Measurements from ENCODE around the gene SMG5. TPM values are rescaled to one million over a fixed set of nuclear protein-coding genes. Genes with fewer than 3 reads are reported as not detected.

Gene SMG5
- polyA plus RNA-seq, 1 of the 3 experiments (the other 2 are of a cell fraction): 21.3 TPM

GRCh38 chr1:156298852-156299357 is 16.3 kb upstream of the SMG5 start, which contains the start of gene VHLL:
TSS of gene VHLL (minus strand) at chr1:156299307. CDS start at chr1:156299189, 118 bp downstream.
- Histone ChIP-seq H3K4me1 (ENCODE audit: control insufficient read depth in 1 of 2, insufficient read depth in 2 of 2, low read depth in 1 of 2, low read length in 1 of 2) (peaks cover 9 to 10% of the 10 kb centered on the region in 2 experiments; a peak in 2 of 4 replicates), H3K4me2 (no peak within 1 kb of the TSS), H2AFZ (ENCODE audit: low read depth) (no peak within 1 kb of the TSS), H3K36me3 (replicated peaks in 1 of 2; ENCODE audit: control insufficient read depth in 1 of 2, insufficient read depth in 2 of 2, low read length in 1 of 2) (peaks cover 2 to 7% of the 10 kb centered on the region in 2 experiments), H3K27ac (ENCODE audit: low read depth in 2 of 2, low read length in 1 of 2) (no peak within 1 kb of the TSS), H3F3A (replicated peaks; ENCODE audit: insufficient read depth) (peaks cover 9% of the 10 kb centered on the region), H3K79me2 (ENCODE audit: insufficient read depth) (peaks cover 18% of the 10 kb centered on the region), H3K4me3 (ENCODE audit: low read depth in 2 of 2, low read length in 1 of 2) (no peak within 1 kb of the TSS), H3K9me2 (no peaks in the 10 kb centered on the region), H3K27me3 (ENCODE audit: insufficient read depth) (no peaks in the 10 kb centered on the region), H3K9ac (no peak within 1 kb of the TSS), H4K20me1 (ENCODE audit: insufficient read depth) (no peaks in the 10 kb centered on the region), H3K9me3 (no peaks in the 10 kb centered on the region)
- ChIA-PET CTCF (interaction anchor here (0.6 to 1.5 kb wide), 3 partner anchors 16 to 61 kb away, joined by 3 to 5 read pairs (median 3); no protein-coding TSS in a partner anchor), POLR2A (no interaction called here)
- TF ChIP-seq SMC3 (IDR thresholded peaks at IDR 0.05; ENCODE audit: low read depth, low read length): no peak
- TF ChIP-seq FOXM1 (IDR thresholded peaks at IDR 0.05; ENCODE audit: low read depth): no peak
- no peak for TF ChIP-seq PBX3 (IDR thresholded peaks at IDR 0.05)
- no peak for TF ChIP-seq TEAD4 (IDR thresholded peaks at IDR 0.05; ENCODE audit: borderline replicate concordance, insufficient read depth)
- no peak for TF ChIP-seq GABPA (IDR thresholded peaks at IDR 0.05; ENCODE audit: low read depth)
- TF ChIP-seq RAD21 (IDR thresholded peaks at IDR 0.05; ENCODE audit: low read length): no peak
- no peak for TF ChIP-seq FOSL2 (IDR thresholded peaks at IDR 0.05; ENCODE audit: borderline replicate concordance, low read depth)
- TF ChIP-seq RXRA (IDR thresholded peaks at IDR 0.05; ENCODE audit: borderline replicate concordance, low read depth): no peak
- TF ChIP-seq USF2 (IDR thresholded peaks at IDR 0.05; ENCODE audit: borderline replicate concordance, low read depth, low read length): no peak
- no peak for TF ChIP-seq GATA2 (CRISPR knock-in tag; IDR thresholded peaks at IDR 0.05)
- no peak for TF ChIP-seq SIN3A (IDR thresholded peaks at IDR 0.05; ENCODE audit: borderline replicate concordance, low read depth, low read length)
- TF ChIP-seq REST (IDR thresholded peaks at IDR 0.05; ENCODE audit: low read depth, low read length): no peak
- no peak for TF ChIP-seq FOXJ3 (CRISPR knock-in tag; IDR thresholded peaks at IDR 0.05)
- no peak for TF ChIP-seq NFIC (IDR thresholded peaks at IDR 0.05; ENCODE audit: borderline replicate concordance)
- 88% methylated on average over 19 of the region's 19 CpGs for WGBS (ENCODE audit: low lambda C conversion rate)
- no peak for DNase-seq

Measured in SK-N-SH (cell line).